ENCODE measurements around the gene RPL10A. TPM values are rescaled to one million over a fixed set of nuclear protein-coding genes. Genes with fewer than 3 reads are reported as not detected.

RPL10A gene
- total and polyA plus RNA-seq, 2 of the 13 experiments (the other 11 are each of a cell fraction or from before 2014, with no cell fraction given): 1,854 to 2,726 TPM

GRCh38 chr6:35428421-35429149 is 39.6 kb upstream of the RPL10A start (continued):
- no peak for TF ChIP-seq BCLAF1 (IDR thresholded peaks at IDR 0.05)

GRCh38 chr6:35429463-35429862 is 38.7 kb upstream of the RPL10A start:
- ATAC-seq (no peak), DNase-seq (ENCODE audit: low spot score) (no peak), FAIRE-seq (no peak)
- Histone ChIP-seq H3K36me3 (replicated peaks in 1 of 2; ENCODE audit: control insufficient read depth in 1 of 2, insufficient read depth in 2 of 2, low read length in 2 of 2) (peaks cover 0 to 3% of the 10 kb centered on the region in 2 experiments; a peak in 1 of 5 replicates), H3K9ac (ENCODE audit: insufficient read depth, low read depth, low read length) (no peak overlapping the region), H4K20me1 (ENCODE audit: insufficient read depth, low read length) (no peaks in the 10 kb centered on the region), H3K4me1 (ENCODE audit: insufficient read depth, low read length) (peaks cover 35% of the 10 kb centered on the region), H3K9me3 (ENCODE audit: low read length) (peaks cover 9% of the 10 kb centered on the region), H3K4me3 (replicated peaks in 1 of 3; ENCODE audit: insufficient read depth in 1 of 3, low read depth in 2 of 3, low read length in 3 of 3) (no peak overlapping the region), H2AFZ (ENCODE audit: low read length) (no peak overlapping the region), H3K27me3 (ENCODE audit: control insufficient read depth in 1 of 2, insufficient read depth in 2 of 2, low read length in 2 of 2) (0 out of 5 replicates have a peak, but pooled peaks cover 0 to 3% of the 10 kb centered on the region in 2 experiments), H3K4me2 (ENCODE audit: low read depth, low read length) (peak overlapping the region; percentile 58; the same call in 1 of the 2 replicates), H3K27ac (ENCODE audit: extremely low read length, insufficient read depth, low read length) (no peak overlapping the region), H3K79me2 (ENCODE audit: insufficient read depth, low read length) (no peaks in the 10 kb centered on the region)
- ChIA-PET CTCF (ENCODE audit: low intra/inter-chr PET ratio, low total read pairs) (no interaction called here), POLR2A (interaction anchor here (1.0 to 1.5 kb wide), 2 partner anchors 9 to 58 kb away, joined by 3 to 5 read pairs; no protein-coding TSS in a partner anchor)
- intact Hi-C loops (cut with micrococcal nuclease; ENCODE audit: unreplicated experiment) (no loop called here), in situ Hi-C loops (cut with HindIII; ENCODE audit: extremely low pct_ligation_motif_present, low pct_unique_long_range_greater_than_20kb) (no loop called here)
- TF ChIP-seq RAD51 (IDR thresholded peaks at IDR 0.05; ENCODE audit: borderline replicate concordance) (no peak), ZNF772 (CRISPR knock-in tag; IDR thresholded peaks at IDR 0.05) (no peak), ZNF562 (CRISPR knock-in tag; IDR thresholded peaks at IDR 0.05; ENCODE audit: borderline replicate concordance) (peak; percentile 83; the same call in 1 of the 2 replicates), REXO4 (CRISPR knock-in tag; IDR thresholded peaks at IDR 0.05; ENCODE audit: borderline replicate concordance) (no peak)
- BruUV-seq (replicated peaks): no TSS peak
- 97% methylated on average over 2 of the region's 2 CpGs for WGBS (ENCODE audit: low lambda C conversion rate)
